HCT116 (cell line): ENCODE data around the gene YBX2.

ENCODE experiments used
- MAX ChIP-seq: IDR thresholded peaks from 2 replicates; pipeline ENCODE4 v1.6.1; 2012
- YY1 ChIP-seq: IDR thresholded peaks from 2 replicates; pipeline ENCODE4 v1.6.1; 2011; ENCODE audit warnings: low read length, low read depth, moderate library complexity, mild to moderate bottlenecking; ENCODE audit not compliant: insufficient replicate concordance; ENCODE audit errors: extremely low read depth

- no peak for TF ChIP-seq MAX
- TF ChIP-seq YY1, result no peak
These were observed 35.7 kb upstream of the YBX2 start for GRCh38 chr17:7329997-7330637.
